Natural killer cell (primary cell): ENCODE results near the gene NRP1. TPM values are rescaled to one million over a fixed set of nuclear protein-coding genes. Genes with fewer than 3 reads are reported as not detected.
A peak's percentile ranks its signal among the peaks of the same experiment; 100 is the strongest.

Experiments
- ATAC-seq, 3 donors: fragments of 150-1000 bp in 2 of 3; fragments of 200-7000 bp in 1 of 3; cut with Tn5 transposase; 1 replicate in 1 of 3; 2 replicates in 2 of 3; pipeline ENCODE4 v1.10.0; 2021; ENCODE audit warnings: mild to moderate bottlenecking in 2 of 3, moderate library complexity in 2 of 3
- DNase-seq, 2 donors: peaks; one replicate each; pipeline versions ENCODE4 v3.0.0 to v3.0.0-alpha.2; 2013 to 2021; ENCODE audit warnings: mixed read lengths in 1 of 2
- H3K27ac ChIP-seq: one replicate; pipeline ENCODE4 v1.5.1; 2013; ENCODE audit warnings: mild to moderate bottlenecking, low read length
- H3K27me3 ChIP-seq: one replicate; pipeline ENCODE4 v1.6.1; 2013; ENCODE audit warnings: low read length; ENCODE audit not compliant: control insufficient read depth, insufficient read depth
- H3K36me3 ChIP-seq: one replicate; pipeline ENCODE4 v1.6.1; 2013; ENCODE audit warnings: low read length; ENCODE audit not compliant: control insufficient read depth, insufficient read depth
- H3K4me1 ChIP-seq: one replicate; pipeline ENCODE4 v1.6.1; 2013; ENCODE audit warnings: low read length; ENCODE audit not compliant: control insufficient read depth, insufficient read depth
- H3K4me3 ChIP-seq: one replicate; pipeline ENCODE4 v1.5.1; 2013; ENCODE audit warnings: low read length
- H3K9me3 ChIP-seq: one replicate; pipeline ENCODE4 v1.6.1; 2013; ENCODE audit warnings: low read length; ENCODE audit not compliant: control insufficient read depth, insufficient read depth
- H3K27ac Mint-ChIP-seq, 2 donors: one replicate each; pipeline ENCODE4 v1.8.0; 2022; ENCODE audit warnings: mild to moderate bottlenecking in 2 of 2, mixed read lengths in 2 of 2, moderate library complexity in 1 of 2
- H3K27me3 Mint-ChIP-seq, 2 donors: one replicate each; pipeline ENCODE4 v1.8.0; 2022; ENCODE audit warnings: low read depth in 2 of 2, mixed read lengths in 2 of 2
- H3K36me3 Mint-ChIP-seq: one replicate; pipeline ENCODE4 v1.8.0; 2022; ENCODE audit warnings: mixed read lengths
- H3K4me1 Mint-ChIP-seq, 2 donors: one replicate each; pipeline ENCODE4 v1.8.0; 2022; ENCODE audit warnings: mixed read lengths in 2 of 2
- H3K4me3 Mint-ChIP-seq: one replicate; pipeline ENCODE4 v1.8.0; 2022; ENCODE audit warnings: mild to moderate bottlenecking, moderate library complexity, mixed read lengths
- H3K9me3 Mint-ChIP-seq, 2 donors: one replicate each; pipeline ENCODE4 v1.8.0; 2022; ENCODE audit warnings: mixed read lengths in 2 of 2
- WGBS: methylation state at CpG from one replicate; pipeline ENCODE4 v1.1.7; 2013; ENCODE audit warnings: missing lambda C conversion rate; ENCODE audit not compliant: insufficient coverage; 5-methylcytosine and 5-hydroxymethylcytosine counted together
- intact Hi-C: fragments of 100-400 bp; cut with micrococcal nuclease; formaldehyde crosslinking; loops from one replicate; pipeline ENCODE4 v1.14.2; 2022
- total RNA-seq, 4 donors: library from RNA; stranded (reverse); fragments of 120-200 nt in 1 of 4; gene quantifications; one replicate each; pipeline versions ENCODE4 v1.2.3 to v1.2.4, GENCODE V29; 2013 to 2022
- TF ChIP-seq, protein P1 (sequence below): fragments of 200-600 bp; IDR thresholded peaks from one replicate; pipeline ENCODE4 v1.8.0; 2022; ENCODE audit warnings: antibody characterized with exemption

The NRP1 gene
- total RNA-seq, 3 donors from 2014 or later (not counting 1 experiment from before 2014, with no cell fraction given) = 0.16 to 1.5 TPM; not detected in 1

DNA sequence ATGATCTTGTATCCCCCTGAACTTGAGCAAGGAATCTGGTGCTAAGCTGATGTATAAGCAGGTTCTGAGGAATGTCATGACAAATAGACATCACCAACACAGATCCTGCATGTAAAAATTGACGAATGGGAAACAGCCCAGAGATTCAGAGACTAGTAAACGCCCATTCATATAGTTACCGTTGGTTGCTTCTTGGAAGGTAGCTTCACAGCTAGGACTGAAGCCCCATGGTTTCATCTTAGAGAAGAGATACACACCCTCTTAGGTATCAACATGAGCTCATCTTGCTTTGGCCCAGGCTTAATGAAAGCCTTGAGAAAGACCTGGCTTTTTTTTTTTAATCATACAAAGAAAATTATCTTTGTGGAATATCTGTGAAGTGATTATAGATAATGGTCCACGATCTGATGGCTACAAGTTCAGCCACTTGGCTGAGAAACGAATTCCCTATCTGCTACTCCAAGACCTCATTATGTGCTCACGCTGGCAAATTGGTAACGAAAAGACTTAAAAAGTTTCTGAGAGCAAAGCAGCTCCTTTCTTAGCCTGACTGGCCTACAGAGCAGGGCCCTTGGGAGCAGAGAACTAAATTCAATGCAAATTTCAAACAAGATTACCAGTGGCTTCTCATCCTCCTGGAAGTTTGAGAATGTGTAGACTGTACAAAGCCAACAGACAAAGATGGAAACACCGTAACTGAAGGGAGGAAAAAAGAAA is 181.1 kb downstream of the NRP1 start:
- no peaks in the 10 kb centered on the region for H3K27me3 ChIP-seq
- Mint-ChIP-seq H3K4me3 (no peak overlapping the region), H3K36me3 (no peaks in the 10 kb centered on the region), H3K27ac (peak overlapping the region; percentile 37 to 61), H3K27me3 (peaks cover 0 to 2% of the 10 kb centered on the region in 2 donors), H3K9me3 (no peaks in the 10 kb centered on the region), H3K4me1 (peaks cover 28 to 35% of the 10 kb centered on the region in 2 donors)
- ATAC-seq (no peak), DNase-seq (no peak)
- WGBS = 88% methylated on average over 7 of the region's 8 CpGs
- peaks cover 14% of the 10 kb centered on the region for H3K4me1 ChIP-seq
- no peak overlapping the region for H3K4me3 ChIP-seq
- TF ChIP-seq, protein P1, sequence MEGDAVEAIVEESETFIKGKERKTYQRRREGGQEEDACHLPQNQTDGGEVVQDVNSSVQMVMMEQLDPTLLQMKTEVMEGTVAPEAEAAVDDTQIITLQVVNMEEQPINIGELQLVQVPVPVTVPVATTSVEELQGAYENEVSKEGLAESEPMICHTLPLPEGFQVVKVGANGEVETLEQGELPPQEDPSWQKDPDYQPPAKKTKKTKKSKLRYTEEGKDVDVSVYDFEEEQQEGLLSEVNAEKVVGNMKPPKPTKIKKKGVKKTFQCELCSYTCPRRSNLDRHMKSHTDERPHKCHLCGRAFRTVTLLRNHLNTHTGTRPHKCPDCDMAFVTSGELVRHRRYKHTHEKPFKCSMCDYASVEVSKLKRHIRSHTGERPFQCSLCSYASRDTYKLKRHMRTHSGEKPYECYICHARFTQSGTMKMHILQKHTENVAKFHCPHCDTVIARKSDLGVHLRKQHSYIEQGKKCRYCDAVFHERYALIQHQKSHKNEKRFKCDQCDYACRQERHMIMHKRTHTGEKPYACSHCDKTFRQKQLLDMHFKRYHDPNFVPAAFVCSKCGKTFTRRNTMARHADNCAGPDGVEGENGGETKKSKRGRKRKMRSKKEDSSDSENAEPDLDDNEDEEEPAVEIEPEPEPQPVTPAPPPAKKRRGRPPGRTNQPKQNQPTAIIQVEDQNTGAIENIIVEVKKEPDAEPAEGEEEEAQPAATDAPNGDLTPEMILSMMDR = no peak
- H3K36me3 ChIP-seq = no peaks in the 10 kb centered on the region
- intact Hi-C loops = loop anchor here (10.0 kb wide), 1 partner anchor 499 kb away; no protein-coding TSS in a partner anchor
- peak overlapping the region; percentile 31 for H3K27ac ChIP-seq
- H3K9me3 ChIP-seq = no peaks in the 10 kb centered on the region

GRCh38 chr10:33152750-33153149 is 181.7 kb downstream of the NRP1 start:
- Mint-ChIP-seq H3K4me1 (peaks cover 28 to 35% of the 10 kb centered on the region in 2 donors), H3K27me3 (peaks cover 0 to 2% of the 10 kb centered on the region in 2 donors), H3K27ac (no peak overlapping the region), H3K4me3 (no peak overlapping the region), H3K9me3 (no peaks in the 10 kb centered on the region), H3K36me3 (no peaks in the 10 kb centered on the region)
- DNase-seq (no peak), ATAC-seq (no peak)
- H3K27me3 ChIP-seq = no peaks in the 10 kb centered on the region
- H3K4me1 ChIP-seq = peaks cover 14% of the 10 kb centered on the region
- WGBS = 100% methylated on average over 3 of the region's 4 CpGs
- TF ChIP-seq, protein P1 = no peak
- H3K36me3 ChIP-seq = no peaks in the 10 kb centered on the region
- intact Hi-C loops = loop anchor here (10.0 kb wide), 1 partner anchor 498 kb away; no protein-coding TSS in a partner anchor
- H3K9me3 ChIP-seq = no peaks in the 10 kb centered on the region
- H3K4me3 ChIP-seq = no peak overlapping the region
- no peak overlapping the region for H3K27ac ChIP-seq

GRCh38 chr10:33152146-33152545 is 182.3 kb downstream of the NRP1 start:
- no peaks in the 10 kb centered on the region for H3K27me3 ChIP-seq
- Mint-ChIP-seq H3K4me3 (no peak overlapping the region), H3K27ac (no peak overlapping the region), H3K36me3 (no peaks in the 10 kb centered on the region), H3K4me1 (peaks cover 28 to 35% of the 10 kb centered on the region in 2 donors), H3K27me3 (peaks cover 0 to 2% of the 10 kb centered on the region in 2 donors), H3K9me3 (no peaks in the 10 kb centered on the region)
- WGBS = 95% methylated on average over 7 of the region's 7 CpGs
- ATAC-seq (no peak), DNase-seq (no peak)
- H3K4me1 ChIP-seq = peaks cover 14% of the 10 kb centered on the region
- no peaks in the 10 kb centered on the region for H3K9me3 ChIP-seq
- H3K27ac ChIP-seq = no peak overlapping the region
- intact Hi-C loops = loop anchor here (10.0 kb wide), 1 partner anchor 497 kb away; no protein-coding TSS in a partner anchor
- no peaks in the 10 kb centered on the region for H3K36me3 ChIP-seq
- TF ChIP-seq, protein P1 = no peak
- H3K4me3 ChIP-seq = no peak overlapping the region
